GM12865 (cell line): ENCODE data around the gene SYNM.

Source experiments
- DNase-seq: peaks from one replicate; pipeline ENCODE4 v3.0.0; 2010; ENCODE audit warnings: low read depth
- H3K4me3 ChIP-seq: 2 replicates; pipeline ENCODE4 v1.5.1; 2011; ENCODE audit warnings: mild to moderate bottlenecking, low read depth, low read length, control low read depth
- CTCF ChIP-seq: IDR thresholded peaks from 2 replicates; pipeline ENCODE4 v1.5.1; 2011; ENCODE audit warnings: low read length, control low read depth, low read depth, inconsistent platforms; ENCODE audit not compliant: insufficient read depth; ENCODE audit errors: missing control alignments

Gene SYNM

GRCh38 chr15:99143655-99144610 is 39.1 kb downstream of the SYNM start:
- no peak for DNase-seq
- H3K4me3 ChIP-seq, result no peak overlapping the region
- no peak for TF ChIP-seq CTCF

GRCh38 chr15:99145005-99145404 is 40.1 kb downstream of the SYNM start:
- TF ChIP-seq CTCF, result no peak
- no peak for DNase-seq
- H3K4me3 ChIP-seq, result no peak overlapping the region

- no peak for TF ChIP-seq CTCF
- H3K4me3 ChIP-seq, result no peak overlapping the region
- no peak for DNase-seq
Observed at GRCh38 chr15:99145778-99146177, 40.9 kb downstream of the SYNM start.

- no peak for DNase-seq
- no peak for TF ChIP-seq CTCF
- H3K4me3 ChIP-seq, result no peak overlapping the region
Observed at GRCh38 chr15:99146661-99147060, 41.8 kb downstream of the SYNM start.

GRCh38 chr15:99148851-99149276 is 44.0 kb downstream of the SYNM start:
- TF ChIP-seq CTCF, result no peak
- H3K4me3 ChIP-seq, result no peak overlapping the region
- DNase-seq, result no peak

GRCh38 chr15:99149366-99149765 is 44.5 kb downstream of the SYNM start:
- DNase-seq, result no peak
- no peak overlapping the region for H3K4me3 ChIP-seq
- no peak for TF ChIP-seq CTCF
